HG03565 (cell line): ENCODE data around the gene ZNF831.

Experiments used
- ATAC-seq: cut with Tn5 transposase; IDR thresholded peaks from one replicate; pipeline ENCODE4 v1.9.1; 2021; ENCODE audit warnings: mild to moderate bottlenecking, moderate library complexity; ENCODE audit not compliant: unreplicated experiment

The ZNF831 gene

GRCh38 chr20:59157064-59157463, 6.6 kb upstream of the ZNF831 start:
- no peak for ATAC-seq

- no peak for ATAC-seq
Observed at GRCh38 chr20:59157531-59157930, 6.1 kb upstream of the ZNF831 start.

- ATAC-seq: no peak
Observed at GRCh38 chr20:59157961-59158541, 5.6 kb upstream of the ZNF831 start.

GRCh38 chr20:59158673-59159072, 4.9 kb upstream of the ZNF831 start:
- no peak for ATAC-seq

- ATAC-seq: no peak
Observed at GRCh38 chr20:59159091-59159490, 4.5 kb upstream of the ZNF831 start.

- ATAC-seq: no peak
Observed at GRCh38 chr20:59159493-59160376, 3.9 kb upstream of the ZNF831 start.

- ATAC-seq: no peak
Observed at GRCh38 chr20:59160389-59161115, 3.1 kb upstream of the ZNF831 start.

- no peak for ATAC-seq
Observed at GRCh38 chr20:59161721-59162120, 1.9 kb upstream of the ZNF831 start.

GRCh38 chr20:59164686-59165391, 1.2 kb downstream of the ZNF831 start:
- ATAC-seq: no peak

- no peak for ATAC-seq
Observed at GRCh38 chr20:59165396-59165795, 1.8 kb downstream of the ZNF831 start.

- ATAC-seq: no peak
Observed at GRCh38 chr20:59165891-59166709, 2.5 kb downstream of the ZNF831 start.

GRCh38 chr20:59170406-59171349, 7.1 kb downstream of the ZNF831 start:
- no peak for ATAC-seq

- ATAC-seq: no peak
Observed at GRCh38 chr20:59171986-59172385, 8.4 kb downstream of the ZNF831 start.

- no peak for ATAC-seq
Observed at GRCh38 chr20:59173938-59174491, 10.4 kb downstream of the ZNF831 start.

GRCh38 chr20:59175002-59175401, 11.4 kb downstream of the ZNF831 start:
- ATAC-seq: no peak

GRCh38 chr20:59175861-59176260, 12.2 kb downstream of the ZNF831 start:
- no peak for ATAC-seq

- no peak for ATAC-seq
Observed at GRCh38 chr20:59176812-59177211, 13.2 kb downstream of the ZNF831 start.

GRCh38 chr20:59177266-59178250, 13.9 kb downstream of the ZNF831 start:
- no peak for ATAC-seq
